Aorta (tissue), 5 donors: ENCODE measurements around the gene SRBD1. TPM values are rescaled to one million over a fixed set of nuclear protein-coding genes. Genes with fewer than 3 reads are reported as not detected.

Source experiments
- ATAC-seq: fragments of 200-7000 bp; cut with Tn5 transposase; one replicate; pipeline ENCODE4 v1.9.1; 2022; ENCODE audit warnings: moderate library complexity; ENCODE audit not compliant: low FRiP score
- DNase-seq, 2 donors: peaks; one replicate each; pipeline ENCODE4 v3.0.0-alpha.2; 2020
- H3K27ac ChIP-seq, 2 donors: one replicate each; pipeline ENCODE4 v1.5.1; 2013; ENCODE audit warnings: low read length in 2 of 2, mild to moderate bottlenecking in 2 of 2, moderate library complexity in 2 of 2, control low read depth in 1 of 2, inconsistent platforms in 1 of 2, low read depth in 1 of 2
- H3K27me3 ChIP-seq, 2 donors: one replicate each; pipeline ENCODE4 v1.6.1; 2013; ENCODE audit warnings: control low read depth in 1 of 2, low read length in 1 of 2, mild to moderate bottlenecking in 1 of 2, moderate library complexity in 1 of 2; ENCODE audit not compliant: insufficient read depth in 2 of 2, control insufficient read depth in 1 of 2
- H3K36me3 ChIP-seq, 2 donors: one replicate each; pipeline ENCODE4 v1.6.1; 2013; ENCODE audit warnings: control low read depth in 1 of 2, low read length in 1 of 2, mild to moderate bottlenecking in 1 of 2; ENCODE audit not compliant: insufficient read depth in 2 of 2, control insufficient read depth in 1 of 2
- H3K4me1 ChIP-seq, 2 donors: one replicate each; pipeline ENCODE4 v1.6.1; 2013; ENCODE audit warnings: low read length in 2 of 2, control low read depth in 1 of 2, mild to moderate bottlenecking in 1 of 2, moderate library complexity in 1 of 2; ENCODE audit not compliant: insufficient read depth in 2 of 2, control insufficient read depth in 1 of 2
- H3K4me3 ChIP-seq, 2 donors: one replicate each; pipeline ENCODE4 v1.5.1; 2013; ENCODE audit warnings: low read length in 2 of 2, control low read depth in 1 of 2, mild to moderate bottlenecking in 1 of 2
- H3K9me3 ChIP-seq: one replicate; pipeline ENCODE4 v1.6.1; 2013; ENCODE audit warnings: mild to moderate bottlenecking, low read length; ENCODE audit not compliant: control insufficient read depth
- WGBS, 2 donors: extraction: QIAGEN DNeasy Blood & Tissue Kit; methylation state at CpG; one replicate each; pipeline ENCODE4 v1.1.7; 2013; 5-methylcytosine and 5-hydroxymethylcytosine counted together
- intact Hi-C, 2 donors: fragments of 100-400 bp; cut with DNase I; formaldehyde crosslinking; loops; one replicate each; pipeline versions ENCODE4 v1.14.2 to v1.15.0; 2022
- polyA plus RNA-seq, 2 donors: library from polyadenylated mRNA; stranded (reverse); fragments of 200-250 nt; gene quantifications; one replicate each; pipeline ENCODE4 v1.2.3, GENCODE V29; 2013
- total RNA-seq, 2 donors: library from RNA; stranded (reverse); fragmentation: NEBNext Ultra II Directional; extraction: Animal tissue kit (Norgen Biotek cat#: 25700); gene quantifications; one replicate each; pipeline ENCODE4 v1.2.1, GENCODE V29; 2021
- donor health status: healthy with polysubstance abuse.
- donor health status: Bipolar disorder and iron deficiency.
- donor health status: DM: no; HTN: no; CAD: no.
- donor health status: DM: no; HTN: no; CAD: no.
- donor health status: DM: yes; HTN: yes; CAD: no.

SRBD1 gene
- total and polyA plus RNA-seq, 4 donors, result 5.4 to 21.2 (median 10.6) TPM

GRCh38 chr2:45390861-45391260 lies 220.2 kb downstream of the SRBD1 start:
- Histone ChIP-seq H3K4me1 (no peaks in the 10 kb centered on the region), H3K36me3 (peaks cover 2 to 6% of the 10 kb centered on the region in 2 donors), H3K27me3 (no peaks in the 10 kb centered on the region), H3K9me3 (no peaks in the 10 kb centered on the region), H3K27ac (no peak overlapping the region), H3K4me3 (no peak overlapping the region)
- no peak for ATAC-seq
- DNase-seq, result no peak
- WGBS, 2 donors, result 90 to 97% methylated on average over 3 of the region's 3 CpGs
- intact Hi-C loops, result no loop called here

DNA sequence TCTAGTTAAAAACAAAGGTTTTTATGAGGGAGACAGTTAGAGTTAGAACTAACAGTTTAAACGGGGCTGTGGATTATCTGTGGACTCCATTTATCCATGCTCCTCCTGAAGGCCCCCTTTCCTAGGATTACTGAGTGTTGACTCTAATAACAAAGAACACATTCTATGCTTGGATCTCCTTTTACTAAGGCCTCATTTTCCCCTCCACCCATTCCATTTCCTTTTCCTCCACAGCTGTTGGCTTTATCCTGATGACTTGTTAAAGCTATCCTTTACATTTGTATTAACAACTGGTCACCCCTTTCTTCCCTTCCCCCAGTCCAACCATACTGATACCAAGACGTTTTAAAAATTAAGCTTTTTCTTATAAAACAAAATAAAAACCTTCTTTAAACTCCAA lies 220.6 kb downstream of the SRBD1 start:
- no peaks in the 10 kb centered on the region for H3K9me3 ChIP-seq
- H3K27ac ChIP-seq, result no peak overlapping the region
- WGBS, 2 donors, result 83 to 90% methylated on average over 2 of the region's 2 CpGs
- H3K4me3 ChIP-seq, result no peak overlapping the region
- intact Hi-C loops, result no loop called here
- DNase-seq, result no peak
- peaks cover 2 to 6% of the 10 kb centered on the region in 2 donors for H3K36me3 ChIP-seq
- H3K4me1 ChIP-seq, result no peaks in the 10 kb centered on the region
- H3K27me3 ChIP-seq, result no peaks in the 10 kb centered on the region
- no peak for ATAC-seq

DNA sequence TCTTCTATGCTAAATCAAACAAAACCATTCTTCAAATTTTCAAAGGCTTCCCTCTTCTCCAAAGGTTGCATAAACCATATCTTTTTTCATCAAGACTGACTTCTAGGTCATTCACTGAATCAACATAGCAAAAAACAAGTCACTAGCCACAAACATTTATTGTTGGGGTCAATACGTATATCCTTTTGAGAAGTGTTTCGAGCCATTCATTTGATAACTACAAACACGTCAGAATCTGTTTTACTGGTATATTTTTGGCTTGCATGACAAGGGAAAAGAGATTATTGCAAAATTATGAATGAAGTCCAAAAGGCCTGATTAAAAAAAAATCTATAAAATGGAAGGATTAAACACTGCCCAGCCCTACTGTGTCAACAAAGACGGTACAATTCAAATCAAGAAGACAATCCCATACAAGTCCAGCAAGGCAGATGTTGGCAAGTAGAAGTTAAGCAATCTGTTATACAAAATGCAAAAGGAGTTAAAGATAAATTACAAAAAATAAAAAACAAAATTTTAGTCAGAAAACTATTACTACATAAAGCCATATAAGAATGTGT lies 222.4 kb downstream of the SRBD1 start:
- Histone ChIP-seq H3K4me3 (no peak overlapping the region), H3K4me1 (no peaks in the 10 kb centered on the region), H3K36me3 (peaks cover 2 to 6% of the 10 kb centered on the region in 2 donors), H3K9me3 (no peaks in the 10 kb centered on the region), H3K27ac (no peak overlapping the region), H3K27me3 (no peaks in the 10 kb centered on the region)
- no peak for ATAC-seq
- DNase-seq, result no peak
- intact Hi-C loops, result loop anchor here in 1 of 2 donors (10.0 kb wide), 1 partner anchor 66 kb away; no protein-coding TSS in a partner anchor
- WGBS, 2 donors, result 94% methylated on average over 4 of the region's 4 CpGs

- ATAC-seq, result no peak
- DNase-seq, result no peak
- H3K4me3 ChIP-seq, result no peak overlapping the region
- H3K4me1 ChIP-seq, result peaks cover 0 to 5% of the 10 kb centered on the region in 2 donors
- no peaks in the 10 kb centered on the region for H3K27me3 ChIP-seq
- WGBS, 2 donors, result 42 to 52% methylated on average over 1 of the region's 1 CpG
- no peaks in the 10 kb centered on the region for H3K9me3 ChIP-seq
- H3K27ac ChIP-seq, result no peak overlapping the region
- peaks cover 2 to 6% of the 10 kb centered on the region in 2 donors for H3K36me3 ChIP-seq
- intact Hi-C loops, result loop anchor here in 1 of 2 donors (10.0 kb wide), 1 partner anchor 72 kb away; no protein-coding TSS in a partner anchor
Observed at GRCh38 chr2:45382744-45383143, 228.3 kb downstream of the SRBD1 start.

DNA sequence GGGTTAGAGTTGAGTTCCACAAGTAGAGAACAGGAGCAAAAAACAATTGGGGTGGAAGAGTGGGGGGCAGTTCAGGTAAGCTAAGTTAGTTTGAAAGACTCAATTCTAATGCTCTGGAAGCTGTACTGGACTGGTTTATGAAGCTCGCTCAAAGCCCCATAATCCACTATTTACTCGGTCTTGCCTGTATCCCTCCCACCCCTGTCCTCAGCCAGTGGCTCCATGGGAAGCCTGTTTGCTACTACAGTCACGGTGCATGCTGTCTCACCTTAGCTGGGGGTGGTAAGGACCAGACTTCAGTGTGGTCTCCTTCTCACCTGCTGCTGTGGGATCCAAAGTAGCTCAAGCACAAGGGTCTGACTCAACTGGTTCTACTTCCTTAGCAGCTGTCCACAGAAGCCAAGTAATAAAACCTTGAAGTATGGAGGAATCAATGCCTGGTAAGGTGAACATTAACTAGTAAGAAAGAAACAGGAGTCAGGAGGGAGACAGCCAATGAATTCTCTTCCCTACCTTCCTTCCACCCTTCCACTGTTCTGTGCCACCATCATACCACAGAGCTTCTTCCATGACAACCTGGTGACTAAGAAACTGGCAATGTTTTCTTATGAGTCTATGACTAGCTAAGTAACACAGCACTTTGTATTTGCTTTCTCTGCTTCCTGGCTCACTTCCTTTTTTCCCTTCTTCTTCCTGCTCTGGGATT lies 230.8 kb downstream of the SRBD1 start:
- Histone ChIP-seq H3K36me3 (no peaks in the 10 kb centered on the region), H3K27me3 (no peaks in the 10 kb centered on the region), H3K4me1 (peaks cover 0 to 5% of the 10 kb centered on the region in 2 donors), H3K27ac (no peak overlapping the region), H3K9me3 (no peaks in the 10 kb centered on the region), H3K4me3 (no peak overlapping the region)
- no peak for DNase-seq
- intact Hi-C loops, result loop anchor here in 1 of 2 donors (10.0 kb wide), 1 partner anchor 75 kb away; no protein-coding TSS in a partner anchor
- WGBS, 2 donors, result 96% methylated on average over 3 of the region's 3 CpGs
- peak; percentile 57 for ATAC-seq

GRCh38 chr2:45379399-45380087 lies 231.5 kb downstream of the SRBD1 start:
- peaks cover 0 to 5% of the 10 kb centered on the region in 2 donors for H3K4me1 ChIP-seq
- peak; percentile 60 for ATAC-seq
- no peaks in the 10 kb centered on the region for H3K9me3 ChIP-seq
- no peaks in the 10 kb centered on the region for H3K36me3 ChIP-seq
- WGBS, 2 donors, result 6 to 12% methylated on average over 3 of the region's 3 CpGs
- DNase-seq, result no peak
- intact Hi-C loops, result loop anchor here in 1 of 2 donors (10.0 kb wide), 1 partner anchor 75 kb away; no protein-coding TSS in a partner anchor
- H3K27ac ChIP-seq, result no peak overlapping the region
- no peaks in the 10 kb centered on the region for H3K27me3 ChIP-seq
- H3K4me3 ChIP-seq, result no peak overlapping the region

GRCh38 chr2:45373534-45373933 lies 237.5 kb downstream of the SRBD1 start:
- intact Hi-C loops, result no loop called here
- ATAC-seq, result no peak

DNA sequence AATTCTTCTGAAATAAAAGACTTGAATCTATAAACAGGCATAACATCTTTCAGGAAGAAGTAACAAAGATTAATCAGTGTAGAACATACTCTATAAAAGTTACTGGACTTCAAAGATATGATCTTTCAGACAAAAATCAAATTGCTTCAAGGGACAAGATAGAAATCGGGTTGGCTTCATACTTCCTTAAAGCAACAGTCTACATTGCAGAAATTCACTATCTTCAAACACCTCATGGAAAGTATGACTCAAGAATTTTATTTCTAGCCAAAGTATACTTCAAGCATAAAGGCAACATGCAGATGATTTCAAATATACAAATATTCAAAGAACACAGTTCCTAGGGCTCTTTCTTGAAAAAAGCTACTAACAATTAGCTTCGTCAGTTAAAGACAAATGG lies 240.7 kb downstream of the SRBD1 start:
- no peaks in the 10 kb centered on the region for H3K9me3 ChIP-seq
- ATAC-seq (no peak), DNase-seq (no peak)
- 10 to 15% methylated on average over 2 of the region's 2 CpGs for WGBS, 2 donors
- no peaks in the 10 kb centered on the region for H3K36me3 ChIP-seq
- no peak overlapping the region for H3K4me3 ChIP-seq
- H3K4me1 ChIP-seq, result no peaks in the 10 kb centered on the region
- H3K27me3 ChIP-seq, result no peaks in the 10 kb centered on the region
- intact Hi-C loops, result no loop called here
- no peak overlapping the region for H3K27ac ChIP-seq

More at GRCh38 chr2:45373534-45373933, 237.5 kb downstream of the SRBD1 start:
- no peak for DNase-seq
- Histone ChIP-seq H3K36me3 (no peaks in the 10 kb centered on the region), H3K4me3 (no peak overlapping the region), H3K27ac (no peak overlapping the region), H3K9me3 (no peaks in the 10 kb centered on the region), H3K27me3 (no peaks in the 10 kb centered on the region), H3K4me1 (no peaks in the 10 kb centered on the region)
- 91 to 96% methylated on average over 2 of the region's 2 CpGs for WGBS, 2 donors
